HL-60 (cell line): Measurements from ENCODE around the gene ENTPD6.

Source experiments
- DNase-seq, 2 experiments: peaks; one replicate each; pipeline ENCODE4 v3.0.0-alpha.2; 2010 to 2020; ENCODE audit warnings: low read depth in 1 of 2, low spot score in 1 of 2
- H3K27ac ChIP-seq: fragments of 250-450 bp; sonication (Bioruptor Pico); replicated peaks from 2 replicates; pipeline ENCODE4 v1.5.1; 2020; ENCODE audit warnings: mild to moderate bottlenecking, moderate library complexity
- H3K27me3 ChIP-seq: fragments of 250-450 bp; sonication (Bioruptor Pico); 2 replicates; pipeline ENCODE4 v1.5.1; 2021; ENCODE audit warnings: mild to moderate bottlenecking, moderate library complexity; ENCODE audit not compliant: insufficient read depth, poor library complexity, severe bottlenecking
- H3K4me3 ChIP-seq: replicated peaks from 2 replicates; pipeline ENCODE4 v1.5.1; 2011; ENCODE audit warnings: mild to moderate bottlenecking, control low read depth, low read length; ENCODE audit not compliant: insufficient read depth
- GABPA ChIP-seq: IDR thresholded peaks from 2 replicates; pipeline ENCODE4 v1.6.1; 2012; ENCODE audit warnings: low read depth
- POLR2AphosphoS5 ChIP-seq: IDR thresholded peaks from 2 replicates; pipeline ENCODE4 v1.6.1; 2012; ENCODE audit warnings: low read depth
- SPI1 ChIP-seq: IDR thresholded peaks from 2 replicates; pipeline ENCODE4 v1.6.1; 2012; ENCODE audit warnings: low read depth, mild to moderate bottlenecking, borderline replicate concordance
- TF ChIP-seq, protein P1 (sequence below): IDR thresholded peaks from 2 replicates; pipeline ENCODE4 v1.6.1; 2012; ENCODE audit warnings: low read depth; ENCODE audit not compliant: insufficient replicate concordance
- TF ChIP-seq, protein P2 (sequence below): IDR thresholded peaks from one replicate; pipeline ENCODE4 v1.5.1; 2011; ENCODE audit warnings: low read length, control low read depth, inconsistent platforms; ENCODE audit not compliant: insufficient read depth

The ENTPD6 gene

DNA sequence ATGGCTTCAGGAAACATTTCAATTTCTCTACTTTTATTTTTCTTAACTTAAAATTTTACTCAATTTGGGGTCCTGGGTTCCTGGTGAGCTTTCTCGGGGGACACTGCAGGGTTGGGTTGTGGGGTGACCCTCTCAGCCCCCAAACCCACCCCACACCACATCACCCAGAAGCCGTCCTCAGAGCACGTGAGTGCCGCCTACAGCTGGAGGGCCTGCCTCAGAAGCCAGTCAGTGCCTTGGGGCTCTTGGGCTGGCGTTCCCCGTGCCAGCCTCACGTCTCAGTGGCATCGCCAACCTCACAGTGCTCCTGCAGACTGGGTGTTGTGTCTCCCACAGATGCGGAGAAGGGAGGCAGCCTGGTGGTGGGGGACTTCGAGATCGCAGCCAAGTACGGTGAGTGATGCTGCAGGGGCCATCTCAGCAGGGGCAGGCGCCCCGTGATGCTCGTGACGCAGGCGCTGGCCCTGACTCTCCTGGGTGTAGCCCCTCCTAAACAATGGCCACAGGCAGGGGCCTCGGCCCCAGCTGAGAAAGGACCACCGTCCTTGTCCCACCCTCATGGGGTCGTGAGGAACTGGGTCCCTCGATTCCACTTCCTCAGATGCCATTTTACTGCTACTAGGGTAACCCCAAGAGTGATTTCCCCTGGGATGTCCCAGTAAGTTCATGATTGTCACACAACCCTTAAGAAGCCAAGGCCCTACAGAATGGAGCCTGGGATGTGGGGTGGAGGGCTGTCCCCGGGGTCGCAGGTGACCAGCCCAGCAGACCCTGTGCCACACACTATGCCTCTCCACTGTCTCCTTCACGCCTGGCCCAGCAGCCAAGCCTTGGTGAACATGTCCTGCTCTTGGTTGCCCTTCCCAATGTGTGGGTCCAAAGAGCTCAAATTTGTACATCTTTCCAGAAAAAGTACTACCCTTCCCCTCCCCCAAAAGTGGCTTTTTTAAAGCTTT, 28.5 kb downstream of the ENTPD6 start:
- TF ChIP-seq, protein P1, sequence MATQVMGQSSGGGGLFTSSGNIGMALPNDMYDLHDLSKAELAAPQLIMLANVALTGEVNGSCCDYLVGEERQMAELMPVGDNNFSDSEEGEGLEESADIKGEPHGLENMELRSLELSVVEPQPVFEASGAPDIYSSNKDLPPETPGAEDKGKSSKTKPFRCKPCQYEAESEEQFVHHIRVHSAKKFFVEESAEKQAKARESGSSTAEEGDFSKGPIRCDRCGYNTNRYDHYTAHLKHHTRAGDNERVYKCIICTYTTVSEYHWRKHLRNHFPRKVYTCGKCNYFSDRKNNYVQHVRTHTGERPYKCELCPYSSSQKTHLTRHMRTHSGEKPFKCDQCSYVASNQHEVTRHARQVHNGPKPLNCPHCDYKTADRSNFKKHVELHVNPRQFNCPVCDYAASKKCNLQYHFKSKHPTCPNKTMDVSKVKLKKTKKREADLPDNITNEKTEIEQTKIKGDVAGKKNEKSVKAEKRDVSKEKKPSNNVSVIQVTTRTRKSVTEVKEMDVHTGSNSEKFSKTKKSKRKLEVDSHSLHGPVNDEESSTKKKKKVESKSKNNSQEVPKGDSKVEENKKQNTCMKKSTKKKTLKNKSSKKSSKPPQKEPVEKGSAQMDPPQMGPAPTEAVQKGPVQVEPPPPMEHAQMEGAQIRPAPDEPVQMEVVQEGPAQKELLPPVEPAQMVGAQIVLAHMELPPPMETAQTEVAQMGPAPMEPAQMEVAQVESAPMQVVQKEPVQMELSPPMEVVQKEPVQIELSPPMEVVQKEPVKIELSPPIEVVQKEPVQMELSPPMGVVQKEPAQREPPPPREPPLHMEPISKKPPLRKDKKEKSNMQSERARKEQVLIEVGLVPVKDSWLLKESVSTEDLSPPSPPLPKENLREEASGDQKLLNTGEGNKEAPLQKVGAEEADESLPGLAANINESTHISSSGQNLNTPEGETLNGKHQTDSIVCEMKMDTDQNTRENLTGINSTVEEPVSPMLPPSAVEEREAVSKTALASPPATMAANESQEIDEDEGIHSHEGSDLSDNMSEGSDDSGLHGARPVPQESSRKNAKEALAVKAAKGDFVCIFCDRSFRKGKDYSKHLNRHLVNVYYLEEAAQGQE = no peak
- TF ChIP-seq GABPA (no peak), POLR2AphosphoS5 (no peak), SPI1 (no peak)
- TF ChIP-seq, protein P2, sequence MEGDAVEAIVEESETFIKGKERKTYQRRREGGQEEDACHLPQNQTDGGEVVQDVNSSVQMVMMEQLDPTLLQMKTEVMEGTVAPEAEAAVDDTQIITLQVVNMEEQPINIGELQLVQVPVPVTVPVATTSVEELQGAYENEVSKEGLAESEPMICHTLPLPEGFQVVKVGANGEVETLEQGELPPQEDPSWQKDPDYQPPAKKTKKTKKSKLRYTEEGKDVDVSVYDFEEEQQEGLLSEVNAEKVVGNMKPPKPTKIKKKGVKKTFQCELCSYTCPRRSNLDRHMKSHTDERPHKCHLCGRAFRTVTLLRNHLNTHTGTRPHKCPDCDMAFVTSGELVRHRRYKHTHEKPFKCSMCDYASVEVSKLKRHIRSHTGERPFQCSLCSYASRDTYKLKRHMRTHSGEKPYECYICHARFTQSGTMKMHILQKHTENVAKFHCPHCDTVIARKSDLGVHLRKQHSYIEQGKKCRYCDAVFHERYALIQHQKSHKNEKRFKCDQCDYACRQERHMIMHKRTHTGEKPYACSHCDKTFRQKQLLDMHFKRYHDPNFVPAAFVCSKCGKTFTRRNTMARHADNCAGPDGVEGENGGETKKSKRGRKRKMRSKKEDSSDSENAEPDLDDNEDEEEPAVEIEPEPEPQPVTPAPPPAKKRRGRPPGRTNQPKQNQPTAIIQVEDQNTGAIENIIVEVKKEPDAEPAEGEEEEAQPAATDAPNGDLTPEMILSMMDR = no peak

DNA sequence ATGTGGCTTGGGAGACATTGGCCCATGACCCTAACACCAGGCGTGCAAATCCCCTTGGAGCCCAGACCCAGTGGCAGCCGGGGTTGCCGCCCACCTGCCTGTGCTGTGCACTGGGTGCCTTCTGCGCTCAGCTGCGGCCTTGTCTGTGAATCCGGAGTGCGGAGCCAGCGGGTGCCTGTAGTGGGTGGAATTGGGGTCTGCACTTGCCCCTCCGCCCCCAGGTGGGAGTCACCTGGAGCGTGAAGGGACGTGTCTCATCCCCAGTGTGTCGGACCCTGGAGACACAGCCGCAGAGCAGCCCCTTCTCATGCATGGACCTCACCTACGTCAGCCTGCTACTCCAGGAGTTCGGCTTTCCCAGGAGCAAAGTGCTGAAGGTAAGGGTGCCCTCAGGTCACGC, 29.4 kb downstream of the ENTPD6 start:
- no peak overlapping the region for H3K4me3 ChIP-seq
- H3K27ac ChIP-seq = no peak overlapping the region

More for the DNA sequence above, 28.5 kb downstream of the ENTPD6 start:
- no peak for DNase-seq
- Histone ChIP-seq H3K4me3 (no peak overlapping the region), H3K27ac (no peak overlapping the region), H3K27me3 (no peaks in the 10 kb centered on the region)

DNA sequence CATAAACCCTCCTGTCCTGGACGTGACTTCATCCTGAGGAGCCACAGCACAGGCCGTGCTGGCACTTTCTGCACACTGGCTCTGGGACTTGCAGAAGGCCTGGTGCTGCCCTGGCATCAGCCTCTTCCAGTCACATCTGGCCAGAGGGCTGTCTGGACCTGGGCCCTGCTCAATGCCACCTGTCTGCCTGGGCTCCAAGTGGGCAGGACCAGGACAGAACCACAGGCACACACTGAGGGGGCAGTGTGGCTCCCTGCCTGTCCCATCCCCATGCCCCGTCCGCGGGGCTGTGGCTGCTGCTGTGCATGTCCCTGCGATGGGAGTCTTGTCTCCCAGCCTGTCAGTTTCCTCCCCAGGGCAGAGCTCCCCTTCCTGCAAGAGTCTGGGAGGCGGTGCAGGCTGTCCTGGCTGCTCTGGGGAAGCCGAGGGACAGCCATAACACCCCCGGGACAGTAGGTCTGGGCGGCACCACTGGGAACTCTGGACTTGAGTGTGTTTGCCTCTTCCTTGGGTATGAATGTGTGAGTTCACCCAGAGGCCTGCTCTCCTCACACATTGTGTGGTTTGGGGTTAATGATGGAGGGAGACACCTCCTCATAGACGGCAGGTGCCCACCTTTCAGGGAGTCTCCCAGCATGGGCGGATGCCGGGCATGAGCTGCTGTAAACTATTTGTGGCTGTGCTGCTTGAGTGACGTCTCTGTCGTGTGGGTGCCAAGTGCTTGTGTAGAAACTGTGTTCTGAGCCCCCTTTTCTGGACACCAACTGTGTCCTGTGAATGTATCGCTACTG, 30.3 kb downstream of the ENTPD6 start:
- no peak for DNase-seq
- Histone ChIP-seq H3K27me3 (no peaks in the 10 kb centered on the region), H3K27ac (no peak overlapping the region), H3K4me3 (no peak overlapping the region)
- TF ChIP-seq, protein P1 = no peak
- TF ChIP-seq POLR2AphosphoS5 (no peak), SPI1 (no peak)

More for the DNA sequence above, 29.4 kb downstream of the ENTPD6 start:
- DNase-seq = no peak
- H3K27me3 ChIP-seq = no peaks in the 10 kb centered on the region
- TF ChIP-seq, protein P2 = no peak
- TF ChIP-seq, protein P1 = no peak
- no peak for TF ChIP-seq SPI1
- TF ChIP-seq GABPA = no peak
- no peak for TF ChIP-seq POLR2AphosphoS5
